Stimulated activated naive CD8-positive, alpha-beta T cell treated with anti-CD3 and anti-CD28 coated beads, Interleukin-15, Interleukin-2, amounts not matched to agents 100 U/mL and 50 U/mL, for 24 hours (primary cell): Measurements from ENCODE around the gene SARDH.

Experiments
- ATAC-seq: fragments of 150-1000 bp; cut with Tn5 transposase; one replicate; pipeline ENCODE4 v1.10.0; 2021
- DNase-seq: peaks from one replicate; pipeline ENCODE4 v3.0.0; 2021

SARDH gene

DNA sequence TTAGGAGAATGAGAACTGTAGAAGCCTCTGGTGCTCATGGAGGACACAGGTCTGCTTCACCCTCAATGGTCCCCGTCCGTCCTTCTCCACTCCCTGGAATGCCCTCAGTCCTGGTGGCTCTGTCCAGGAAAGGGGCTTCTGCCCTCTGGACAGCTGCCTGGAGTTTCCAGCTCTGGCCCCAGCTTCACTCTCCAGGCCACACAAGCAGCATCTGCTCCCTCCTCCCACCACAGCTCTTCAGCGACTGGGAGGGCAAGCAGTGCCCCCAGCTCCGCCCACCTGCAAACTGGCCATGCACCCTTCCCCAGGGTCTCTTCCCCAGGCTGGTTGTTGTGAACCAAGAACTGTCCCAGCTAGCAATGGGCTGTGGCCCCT, 4.7 kb downstream of the SARDH start:
- ATAC-seq (no peak), DNase-seq (no peak)

DNA sequence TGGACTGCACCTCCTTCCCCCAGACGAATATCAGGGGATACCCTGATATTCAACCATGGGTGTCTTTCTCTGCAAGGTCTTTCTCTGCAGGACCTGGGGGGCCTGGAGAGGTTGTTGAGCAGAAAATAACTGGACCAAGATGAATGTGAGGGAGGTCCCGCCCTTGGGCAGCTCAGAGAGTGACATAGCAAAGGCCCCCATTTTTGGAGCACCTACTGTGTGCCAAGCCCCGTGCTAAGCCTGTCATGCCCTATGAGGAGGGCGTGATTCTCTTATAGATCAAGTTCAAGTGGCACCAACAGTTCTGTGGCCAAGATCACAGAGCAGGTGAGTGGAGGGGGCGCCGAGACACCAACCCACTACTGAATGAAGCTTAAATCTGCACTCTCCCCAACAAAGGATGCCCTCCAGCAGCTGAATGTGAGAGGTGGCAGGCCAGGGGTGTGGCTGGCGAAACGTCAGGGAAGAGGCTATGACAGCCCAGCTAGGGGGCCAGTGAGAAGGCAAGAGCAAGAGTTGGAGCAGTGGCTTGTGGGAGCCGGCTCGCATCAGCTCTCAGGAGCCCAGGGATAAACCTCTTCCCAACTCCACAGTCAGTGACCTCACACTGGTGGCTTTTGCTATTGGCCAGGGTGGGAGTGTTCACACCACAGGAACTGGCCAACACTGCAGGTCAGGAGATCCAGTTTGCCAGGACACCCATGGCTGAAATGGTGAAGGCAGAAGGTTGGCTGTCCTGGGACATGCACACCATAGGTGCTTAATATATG, 5.3 kb downstream of the SARDH start:
- no peak for ATAC-seq
- DNase-seq = no peak

DNA sequence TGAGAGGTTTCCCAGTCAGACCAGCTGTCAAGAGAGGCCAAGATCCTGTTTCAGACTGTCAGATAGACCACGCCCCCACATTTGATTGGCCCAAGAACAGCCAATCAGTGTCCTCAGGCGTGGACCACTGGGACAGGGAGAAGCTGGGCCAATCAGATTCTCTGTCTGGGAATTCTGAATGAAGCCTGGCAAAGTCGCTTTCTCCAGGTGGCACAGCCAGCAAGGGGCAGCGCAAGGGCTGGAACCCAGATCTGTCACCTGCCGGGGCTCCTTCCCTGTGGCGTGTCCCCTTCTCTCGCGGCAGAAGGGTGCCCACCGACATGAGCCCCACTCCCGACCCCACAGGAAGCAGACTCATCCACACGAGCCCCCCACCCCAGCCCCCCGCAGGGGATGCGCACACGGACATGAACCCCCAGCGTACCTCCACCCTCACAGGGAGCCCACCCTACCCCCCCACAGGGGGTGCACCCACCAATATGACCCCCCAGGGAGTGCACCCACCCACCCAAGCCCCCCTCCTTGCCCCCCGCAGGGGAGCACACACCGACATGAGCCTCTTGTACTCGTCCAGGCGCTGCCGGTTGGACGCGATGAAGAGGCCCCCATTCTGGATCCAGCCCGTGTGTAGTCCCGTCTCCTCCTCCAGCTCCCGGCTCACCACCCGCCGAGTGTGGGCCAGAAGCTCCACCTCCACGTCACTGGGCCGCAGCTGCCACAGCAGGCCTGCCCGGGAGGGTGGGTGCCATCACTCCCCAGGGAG, 6.1 kb downstream of the SARDH start:
- no peak for DNase-seq

DNA sequence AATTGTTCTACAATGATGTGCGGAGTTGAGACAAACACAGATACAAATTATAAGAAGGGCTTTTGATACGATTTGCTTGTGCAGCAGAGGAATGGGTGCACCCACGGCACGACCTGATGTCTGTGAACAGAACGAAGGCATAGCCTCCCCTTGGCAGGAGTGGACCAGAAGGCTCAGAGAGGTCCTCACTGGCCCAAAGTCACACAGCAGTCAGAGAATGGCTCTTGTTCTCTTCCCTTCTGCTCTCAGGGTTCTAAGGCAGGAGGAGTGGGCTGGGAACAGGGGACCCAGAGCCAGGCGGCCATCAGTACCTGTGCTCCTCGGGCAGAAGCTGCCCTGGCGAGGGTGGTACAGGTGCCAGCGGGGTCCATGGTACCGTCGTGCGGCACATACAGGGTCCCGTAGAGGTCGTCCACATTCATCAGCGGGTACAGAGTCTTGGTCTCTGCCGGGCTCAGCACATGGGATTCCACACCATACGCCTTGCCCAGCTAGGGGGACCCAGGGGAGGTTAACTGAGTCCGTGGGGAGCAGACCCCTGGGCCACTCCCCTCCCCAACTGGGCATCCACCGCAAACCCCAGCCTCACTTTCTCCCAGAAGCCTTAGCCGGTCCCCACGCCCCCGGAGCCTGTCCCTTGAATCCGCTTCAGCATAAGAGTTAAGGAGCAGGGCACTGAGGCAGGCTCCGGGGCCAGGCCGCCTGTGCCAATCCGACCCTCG, 7.0 kb downstream of the SARDH start:
- ATAC-seq (no peak), DNase-seq (no peak)

More for the DNA sequence above, 6.1 kb downstream of the SARDH start:
- ATAC-seq = no peak

DNA sequence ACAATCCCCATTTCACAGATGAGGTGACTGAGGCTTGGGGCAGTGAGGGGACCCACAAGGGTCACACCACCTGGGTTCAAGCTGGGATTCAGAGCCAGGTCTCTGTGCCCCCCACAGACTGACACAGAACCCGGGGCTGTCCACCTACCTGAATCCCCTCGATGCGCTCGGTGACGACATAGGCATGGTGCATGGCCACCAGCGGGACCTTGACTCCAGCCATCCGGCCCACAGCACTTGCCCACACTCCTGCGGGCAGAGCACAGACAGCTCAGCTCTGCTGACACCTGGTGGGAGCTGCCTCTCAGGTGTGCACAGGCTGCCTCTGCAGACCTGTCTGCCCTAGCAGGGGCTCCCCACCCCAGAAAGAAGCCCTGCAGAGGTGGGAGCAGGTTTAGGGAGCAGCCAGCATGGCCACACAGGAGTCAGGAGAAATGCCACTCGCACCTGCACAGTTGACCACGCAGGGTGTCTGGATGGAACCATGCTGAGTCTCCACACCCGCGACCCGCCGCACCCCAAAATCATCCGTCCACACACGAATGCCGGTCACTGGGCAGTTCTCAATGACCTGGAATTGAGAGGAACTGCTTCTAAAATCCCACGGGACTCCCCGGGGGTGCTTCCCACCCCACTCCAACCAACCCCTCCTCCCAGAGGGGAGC, 8.4 kb downstream of the SARDH start:
- ATAC-seq = peak; percentile 19
- no peak for DNase-seq

DNA sequence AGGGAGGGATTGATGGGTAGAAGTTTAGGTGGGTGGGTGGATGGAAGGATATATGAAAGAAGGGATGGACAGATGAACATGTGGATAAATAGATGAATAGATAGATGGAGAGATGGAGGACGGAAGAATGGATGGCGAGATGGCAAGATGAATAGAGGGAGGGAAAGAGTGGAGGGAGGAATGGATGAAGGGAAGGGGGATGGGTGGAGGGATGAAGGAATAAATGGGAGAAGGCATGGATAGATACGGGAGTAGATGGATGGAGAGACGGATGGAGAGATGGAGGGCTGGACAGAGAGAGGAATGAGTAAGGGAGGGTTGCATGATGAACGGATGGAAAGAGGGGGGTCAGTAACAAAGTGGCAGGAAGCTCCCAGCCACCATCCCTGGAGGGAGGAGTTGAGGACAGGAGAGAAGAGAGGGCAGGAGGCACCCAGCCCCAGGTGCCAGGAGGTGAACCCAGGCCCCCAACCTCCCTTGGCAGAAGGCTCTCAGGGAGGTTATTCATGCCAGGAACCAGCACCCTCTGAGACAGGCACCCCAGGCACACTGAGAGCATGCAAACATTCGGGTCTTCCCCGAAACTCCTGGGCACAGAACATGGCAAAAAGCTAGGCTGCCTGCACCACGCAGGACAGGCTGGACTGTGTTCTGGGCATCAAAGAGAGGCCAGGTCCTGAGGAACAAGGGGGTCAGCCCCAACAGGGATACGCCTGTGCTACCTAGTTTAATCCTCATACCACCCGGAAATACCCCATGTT, 9.1 kb downstream of the SARDH start:
- DNase-seq = no peak
- no peak for ATAC-seq

DNA sequence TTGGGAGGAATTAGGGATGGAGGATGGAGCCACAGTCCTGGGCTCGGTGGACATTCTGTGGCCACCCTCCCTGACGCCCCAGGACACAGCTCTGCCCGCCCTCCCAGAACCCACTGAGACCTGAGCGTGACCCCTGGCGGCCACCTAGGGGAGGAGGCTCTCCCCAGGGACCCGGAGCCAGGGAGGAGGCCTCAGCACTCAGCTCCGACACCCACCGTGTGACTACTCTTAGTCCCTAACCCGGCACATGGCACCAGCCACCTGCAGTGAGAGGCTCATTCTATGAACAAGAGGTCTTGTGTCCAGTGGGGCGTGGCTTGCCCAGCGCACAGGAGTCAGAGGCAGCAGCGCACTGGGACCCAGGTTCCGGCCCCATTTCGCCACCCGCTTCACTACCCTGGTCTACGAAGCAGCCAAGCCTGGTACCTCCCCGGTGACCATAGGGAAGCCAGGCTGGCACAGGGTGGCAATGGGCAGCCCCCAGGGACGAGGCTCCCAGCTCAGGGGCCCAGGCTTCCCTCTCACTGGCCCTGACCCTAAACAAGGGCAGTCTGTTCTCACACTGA, 10.2 kb downstream of the SARDH start:
- ATAC-seq (no peak), DNase-seq (no peak)

DNA sequence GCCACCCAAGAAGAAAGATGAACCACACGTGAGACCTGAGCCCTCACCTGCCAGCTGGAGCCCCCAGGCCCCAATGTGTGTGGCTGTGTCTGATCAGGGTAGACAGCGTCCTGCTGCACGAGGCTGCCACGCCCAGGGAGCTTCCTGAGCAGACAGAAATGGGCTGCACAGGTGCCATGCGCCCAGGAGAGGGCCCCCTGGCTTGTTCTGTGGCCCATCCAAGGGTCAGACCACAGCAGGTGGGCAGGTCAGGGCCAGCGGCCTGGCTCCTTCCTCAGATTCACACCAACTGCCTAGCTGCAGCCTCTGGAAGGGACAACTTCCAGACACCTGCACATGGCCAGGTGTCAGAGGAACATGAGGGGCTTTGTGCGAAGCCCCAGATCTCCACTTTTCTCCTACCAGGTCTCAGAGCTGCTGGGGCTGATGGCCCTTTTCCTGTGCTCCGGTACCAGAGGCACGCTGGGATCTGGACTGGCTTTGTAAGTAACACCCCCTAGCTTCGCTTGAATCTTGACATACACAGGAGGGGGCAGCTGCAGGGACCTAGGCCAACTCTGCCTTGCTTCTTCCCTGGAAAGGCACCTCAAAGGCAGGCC, 10.8 kb downstream of the SARDH start:
- ATAC-seq (no peak), DNase-seq (no peak)

DNA sequence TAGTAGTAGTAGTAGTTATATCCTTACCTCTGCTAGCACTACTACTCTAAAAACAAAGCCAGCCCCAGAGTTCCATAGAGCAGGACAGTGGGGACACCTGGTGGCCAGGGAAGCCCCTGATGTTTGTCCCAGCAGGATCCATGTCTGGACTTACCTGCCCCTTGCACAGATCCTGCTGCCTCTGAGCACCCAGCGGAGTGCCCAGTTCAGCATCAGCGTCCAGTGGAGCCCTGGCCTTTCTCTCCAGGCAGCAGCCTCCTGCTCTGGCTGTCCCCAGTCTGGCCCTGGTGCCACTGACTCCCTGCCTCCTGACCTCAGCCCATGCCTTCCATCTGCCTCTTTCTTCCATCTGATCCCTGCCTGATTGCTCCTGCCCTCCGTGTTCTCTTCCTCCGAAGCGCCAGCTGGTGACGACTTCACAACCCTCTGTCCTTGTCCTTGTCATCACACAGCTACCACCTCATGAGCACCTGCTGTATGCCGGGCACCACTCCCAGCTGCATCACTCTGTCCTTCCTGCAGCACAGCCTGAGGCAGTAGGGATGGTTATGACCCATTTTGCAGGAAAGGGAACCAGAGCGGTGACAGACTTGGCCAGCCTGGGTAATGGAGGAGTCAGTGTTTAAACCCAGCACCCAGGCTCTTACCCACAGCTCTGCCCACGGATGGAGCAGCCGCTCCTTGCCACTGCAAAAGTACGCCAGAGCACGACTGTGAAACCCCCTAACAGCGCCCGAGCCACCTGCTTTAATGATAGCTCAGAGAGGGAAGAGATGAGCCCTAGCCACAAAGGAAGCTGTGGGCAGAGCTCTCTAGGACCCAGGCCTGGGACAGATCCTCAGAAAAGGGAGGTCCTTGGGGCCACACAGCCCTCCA, 11.5 kb downstream of the SARDH start:
- peak; percentile 60 for DNase-seq
- peak; percentile 34 for ATAC-seq

DNA sequence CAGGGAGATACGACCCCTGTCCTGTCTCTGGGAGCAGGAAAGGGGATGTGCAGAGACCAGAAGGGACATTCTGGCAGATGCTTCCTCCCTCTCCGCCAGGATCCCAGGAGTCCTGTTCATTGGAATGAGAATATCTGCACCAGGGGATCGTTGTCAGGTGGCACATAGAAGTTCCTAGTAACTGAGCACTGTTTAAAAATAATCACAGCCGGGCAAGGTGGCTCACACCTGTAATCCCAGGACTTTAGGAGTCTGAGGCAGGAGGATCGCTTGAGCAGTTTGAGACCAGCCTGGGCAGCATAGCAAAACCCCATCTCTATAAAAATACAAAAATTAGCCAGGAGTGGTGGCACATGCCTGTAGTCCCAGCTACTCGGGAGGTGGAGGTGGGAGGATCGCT, 12.3 kb downstream of the SARDH start:
- no peak for ATAC-seq
- DNase-seq = no peak

DNA sequence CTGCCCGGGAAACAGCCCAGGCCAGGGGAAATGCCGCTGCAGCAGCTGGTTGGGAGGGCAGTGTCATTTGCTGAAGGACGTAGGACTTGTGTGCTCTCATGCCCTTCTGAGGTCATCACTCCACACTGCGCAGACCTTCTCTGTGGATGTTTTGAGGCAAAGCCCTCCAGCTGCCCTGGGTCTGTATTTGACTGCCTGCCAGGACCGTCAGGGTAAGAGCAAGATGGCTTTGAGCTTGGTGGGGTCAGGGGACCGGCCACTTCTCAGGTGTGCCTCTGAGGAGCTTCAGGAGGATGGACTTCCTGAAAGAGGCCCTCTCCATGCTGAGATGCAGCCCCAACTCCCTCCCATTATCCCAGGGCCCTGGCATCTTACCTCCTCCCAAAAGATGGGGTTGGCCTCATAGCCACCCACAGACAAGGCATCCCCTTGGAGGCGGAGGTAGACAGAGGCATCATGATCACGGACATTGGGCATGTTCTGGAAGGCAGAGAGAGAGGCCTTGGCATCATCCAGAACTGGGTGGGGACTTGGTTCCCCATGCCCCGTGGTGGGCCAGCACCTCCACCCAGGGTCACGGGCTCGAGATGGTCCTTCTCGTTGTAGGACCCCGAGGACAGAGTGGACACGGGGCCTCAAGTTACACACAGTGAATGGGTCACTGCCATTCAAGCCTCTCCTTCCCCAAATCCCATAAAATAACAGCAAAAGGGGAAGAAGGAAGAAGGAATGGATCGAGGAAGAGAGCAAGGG, 19.4 kb downstream of the SARDH start:
- no peak for ATAC-seq
- DNase-seq = no peak

DNA sequence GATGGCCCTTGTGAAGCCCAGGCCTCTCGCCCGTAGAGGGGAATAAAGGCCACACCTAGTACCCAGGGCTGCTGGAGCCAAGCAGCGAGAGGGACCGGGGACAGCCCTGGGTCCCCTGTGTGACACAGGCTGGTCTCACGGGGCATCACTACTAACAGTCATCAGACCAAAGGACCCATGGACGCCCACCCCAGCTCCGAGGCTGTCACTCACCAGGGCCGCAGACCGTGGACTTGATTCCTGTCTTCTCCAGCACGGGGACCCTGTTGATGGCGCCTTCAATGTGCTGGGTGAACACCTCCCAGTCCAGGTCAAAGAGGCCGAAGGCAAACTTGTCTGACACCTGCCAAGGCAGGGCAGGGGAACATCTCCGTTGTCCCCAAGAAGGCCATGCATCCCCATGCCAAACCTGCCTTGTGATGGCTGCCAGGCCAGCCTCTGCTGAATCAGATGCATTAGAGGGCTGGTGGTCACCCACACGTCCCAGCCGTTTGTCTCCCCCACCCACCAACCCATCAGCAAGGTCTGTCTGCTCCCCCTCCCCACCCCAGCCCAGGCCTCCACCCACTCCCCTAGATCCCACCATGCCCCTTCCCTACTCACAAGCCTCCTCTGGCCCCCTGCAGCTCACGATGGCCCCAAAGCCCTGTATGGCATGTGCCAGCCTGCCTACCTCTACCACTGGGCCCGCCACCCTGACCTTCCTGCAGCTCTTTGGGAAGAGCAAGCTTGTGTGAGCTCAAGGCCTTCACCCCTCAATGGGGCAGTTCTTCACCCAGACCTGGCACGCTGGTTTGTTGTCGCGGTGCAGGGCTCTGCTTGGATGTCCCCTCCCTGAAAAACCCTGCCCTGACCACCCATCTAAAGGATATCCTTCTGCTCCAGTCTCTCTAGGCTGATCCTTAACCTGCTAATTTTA, 20.8 kb downstream of the SARDH start:
- DNase-seq (no peak), ATAC-seq (no peak)

DNA sequence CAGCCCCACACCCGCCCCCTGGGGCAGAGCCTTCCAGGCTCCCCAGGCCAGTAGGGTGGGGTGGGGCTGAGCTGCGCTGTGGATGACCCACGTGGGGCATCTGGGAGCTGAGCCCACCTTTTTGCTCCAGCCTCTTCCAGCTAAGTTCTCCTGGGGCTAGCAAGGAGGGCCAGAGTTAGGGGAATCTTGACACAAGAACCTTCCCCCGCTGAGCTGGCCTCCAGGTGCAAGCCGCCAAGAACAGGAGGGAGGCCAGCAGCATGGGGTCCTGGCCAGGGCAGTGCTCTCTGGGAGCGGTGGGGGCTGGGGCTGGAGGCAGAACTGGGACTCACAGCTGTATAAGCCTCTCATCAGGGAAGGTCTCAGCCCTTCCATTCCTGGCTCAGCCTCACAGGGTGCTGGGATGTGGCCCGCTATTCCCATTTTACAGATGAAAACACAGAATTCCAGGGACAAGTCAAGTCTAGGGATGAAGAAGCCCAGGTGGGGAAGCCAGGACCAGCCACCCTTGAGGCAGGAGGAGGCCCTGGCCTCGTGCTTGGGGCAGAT, 21.5 kb downstream of the SARDH start:
- DNase-seq (no peak), ATAC-seq (no peak)

DNA sequence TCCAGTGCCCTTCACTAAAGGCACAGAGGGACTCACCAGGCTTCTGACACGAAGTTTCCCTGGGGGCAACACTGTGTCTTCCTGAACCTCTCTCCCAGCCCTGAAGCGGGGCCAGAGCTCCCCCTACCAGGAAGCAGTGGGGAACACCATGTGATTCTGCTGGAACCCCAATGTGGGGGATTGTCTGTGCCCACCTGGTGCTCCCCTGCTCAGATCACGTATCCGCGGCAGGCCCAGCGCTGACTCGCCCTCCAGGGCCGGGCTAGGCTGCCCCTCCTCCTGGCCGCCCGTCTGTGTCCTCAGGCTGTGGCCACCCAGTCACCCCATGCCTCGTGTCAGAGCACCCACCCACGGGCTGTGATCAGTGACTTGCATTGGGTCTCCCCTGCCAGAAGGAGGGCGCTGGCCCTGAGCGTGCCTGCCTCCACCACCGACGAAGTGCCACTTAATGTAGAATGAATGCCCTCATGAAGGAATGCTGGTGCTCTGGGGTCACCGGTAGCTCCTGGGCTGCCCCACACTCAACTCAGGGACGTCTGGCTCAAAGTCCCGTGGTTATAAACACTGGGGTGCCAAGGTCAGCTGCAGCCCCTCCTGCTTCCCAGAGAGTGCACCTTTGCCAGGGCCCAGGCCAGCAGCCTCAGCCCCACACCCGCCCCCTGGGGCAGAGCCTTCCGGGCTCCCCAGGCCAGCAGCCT, 22.1 kb downstream of the SARDH start:
- DNase-seq (peak; percentile 45), ATAC-seq (peak; percentile 29)

DNA sequence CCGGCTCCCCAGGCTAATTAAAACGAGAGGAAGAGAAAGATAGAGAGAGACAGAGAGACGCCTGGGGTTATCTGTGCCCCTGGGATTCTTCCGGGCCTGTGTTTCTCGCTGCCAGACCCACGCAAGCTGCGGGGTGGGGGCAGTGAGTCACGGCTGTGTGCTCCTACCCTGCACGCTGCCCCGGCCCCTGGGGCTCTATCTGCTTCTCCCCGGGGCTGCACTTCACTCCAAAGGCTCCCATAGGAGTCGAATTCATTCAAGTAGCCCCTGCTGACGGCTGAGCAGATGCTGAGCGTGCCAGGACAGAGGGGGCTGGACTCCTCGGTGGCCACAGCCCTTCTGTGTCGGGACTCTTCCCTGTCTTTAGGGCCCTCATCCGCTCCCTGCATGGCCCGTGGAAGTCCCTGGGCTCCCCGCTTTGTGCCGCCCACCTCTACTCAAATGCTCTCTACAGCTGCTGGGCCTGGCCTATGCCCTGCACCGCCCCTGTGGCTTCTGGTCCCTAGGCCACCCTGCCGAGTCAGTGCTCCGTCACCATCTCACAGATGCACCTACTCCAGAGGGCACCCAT, 22.8 kb downstream of the SARDH start:
- ATAC-seq = peak; percentile 28
- no peak for DNase-seq

DNA sequence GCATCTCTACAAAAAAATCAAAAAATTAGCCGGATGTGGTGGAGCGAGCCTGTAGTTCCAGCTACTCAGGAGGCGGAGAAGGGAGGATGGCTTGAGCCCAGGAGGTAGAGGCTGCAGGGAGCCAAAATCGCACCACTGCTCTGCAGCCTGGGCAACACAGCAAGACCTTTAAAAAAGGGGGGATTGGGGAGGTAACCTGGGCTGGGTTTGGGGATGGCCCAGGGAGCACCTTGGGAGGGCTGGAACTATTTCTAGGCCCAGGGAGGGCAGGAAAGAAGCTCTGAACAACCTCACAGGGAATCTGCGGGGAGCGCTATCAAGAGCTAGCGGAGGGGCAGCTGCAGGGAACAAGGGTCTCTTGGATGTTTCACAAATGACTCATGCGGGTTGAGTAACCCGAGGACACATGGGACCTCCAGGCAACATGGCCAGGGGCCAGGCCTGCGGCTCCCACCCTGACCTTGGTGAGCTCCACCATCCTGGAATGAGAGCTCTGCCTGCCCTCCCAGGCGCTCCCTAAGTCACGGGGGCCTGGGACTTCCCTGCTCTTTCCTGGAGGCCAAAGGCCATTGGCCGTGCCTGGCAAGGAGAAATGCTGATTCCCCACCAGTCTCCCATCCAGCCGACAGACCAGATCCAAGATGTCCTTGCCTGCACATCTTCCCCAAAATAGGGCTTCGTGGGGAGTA, 23.4 kb downstream of the SARDH start:
- no peak for DNase-seq

More for the DNA sequence above, 23.4 kb downstream of the SARDH start:
- ATAC-seq = no peak
